GM19193 (cell line): ENCODE results near the gene TSBP1.

Experiments
- POLR2A ChIP-seq: IDR thresholded peaks from 4 replicates; pipeline ENCODE4 v1.6.1; 2011; ENCODE audit not compliant: insufficient read depth, insufficient read length; ENCODE audit errors: extremely low read depth

TSBP1 gene

GRCh38 chr6:32249262-32249661, 122.4 kb downstream of the TSBP1 start:
- no peak for TF ChIP-seq POLR2A

GRCh38 chr6:32247401-32247800, 124.3 kb downstream of the TSBP1 start:
- TF ChIP-seq POLR2A = no peak

DNA sequence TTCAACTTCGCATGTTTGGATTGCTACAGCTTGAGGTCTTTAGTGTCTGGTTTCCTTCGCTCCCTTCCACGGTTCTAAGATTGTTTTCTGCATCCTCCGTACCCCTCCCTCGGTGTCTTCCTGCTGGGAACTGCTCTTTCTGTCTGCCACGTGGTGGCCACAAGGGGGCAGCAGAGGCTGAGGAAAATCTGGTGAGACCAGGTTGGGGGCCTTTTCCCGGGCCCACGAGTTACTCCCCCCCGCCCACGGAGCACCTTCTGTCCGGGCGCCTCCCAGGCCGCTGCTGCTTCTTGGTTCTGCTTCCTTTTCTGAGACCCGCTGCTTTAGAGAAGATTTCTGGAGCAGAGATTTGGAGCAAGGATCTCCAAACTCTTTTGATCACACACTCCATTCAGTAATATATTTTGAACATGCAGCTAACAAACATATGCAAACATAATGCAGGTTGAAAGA, 126.7 kb downstream of the TSBP1 start:
- no peak for TF ChIP-seq POLR2A

- no peak for TF ChIP-seq POLR2A
Measured at GRCh38 chr6:32244270-32244669, 127.4 kb downstream of the TSBP1 start.
